GM18951 (cell line): ENCODE measurements around the gene PCDHGC5.

ENCODE experiments used
- POLR2A ChIP-seq: IDR thresholded peaks from 4 replicates; pipeline ENCODE4 v1.6.1; 2011; ENCODE audit warnings: mild to moderate bottlenecking; ENCODE audit not compliant: insufficient read length, insufficient read depth; ENCODE audit errors: extremely low read depth
- in situ Hi-C: fragments of 300-500 bp; cut with MboI; formaldehyde crosslinking; loops from one replicate; pipeline ENCODE4 v1.12.0; 2022; ENCODE audit warnings: low sequenced_read_pairs, mixed read lengths, inconsistent platforms; ENCODE audit not compliant: unreplicated experiment

PCDHGC5 gene

DNA sequence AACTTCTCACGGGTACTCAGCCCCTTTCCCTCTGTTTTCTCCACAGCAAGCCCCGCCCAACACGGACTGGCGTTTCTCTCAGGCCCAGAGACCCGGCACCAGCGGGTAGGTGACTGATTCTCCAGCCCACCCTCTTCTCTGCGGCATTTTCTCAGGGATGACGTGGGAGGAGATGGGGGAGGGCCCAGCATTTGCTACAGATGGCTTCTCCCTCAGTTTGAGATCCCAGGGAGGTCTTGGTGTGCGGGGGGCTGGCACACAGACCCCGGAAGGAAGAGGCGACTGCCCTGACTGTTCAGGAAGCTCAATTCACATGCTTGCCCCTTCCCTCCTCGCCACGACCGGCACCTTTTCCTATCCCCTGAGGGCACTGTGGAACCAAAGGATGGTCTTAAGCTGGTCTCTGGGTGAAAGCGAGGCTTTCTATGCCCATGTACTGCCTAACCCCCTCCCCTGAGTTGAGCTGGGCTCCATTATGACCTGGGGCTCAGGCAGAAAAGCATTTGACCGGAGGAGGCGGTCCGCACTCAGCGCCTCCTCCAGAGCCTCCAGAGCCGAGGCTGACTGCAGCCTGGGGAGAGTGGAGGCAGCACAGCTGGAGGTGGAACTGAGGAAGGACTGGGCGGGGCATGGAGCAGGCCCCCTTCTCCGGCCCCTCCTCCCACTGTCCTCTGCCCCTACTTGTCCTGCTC lies 6.0 kb downstream of the PCDHGC5 start:
- TF ChIP-seq POLR2A: no peak
- in situ Hi-C loops: no loop called here

DNA sequence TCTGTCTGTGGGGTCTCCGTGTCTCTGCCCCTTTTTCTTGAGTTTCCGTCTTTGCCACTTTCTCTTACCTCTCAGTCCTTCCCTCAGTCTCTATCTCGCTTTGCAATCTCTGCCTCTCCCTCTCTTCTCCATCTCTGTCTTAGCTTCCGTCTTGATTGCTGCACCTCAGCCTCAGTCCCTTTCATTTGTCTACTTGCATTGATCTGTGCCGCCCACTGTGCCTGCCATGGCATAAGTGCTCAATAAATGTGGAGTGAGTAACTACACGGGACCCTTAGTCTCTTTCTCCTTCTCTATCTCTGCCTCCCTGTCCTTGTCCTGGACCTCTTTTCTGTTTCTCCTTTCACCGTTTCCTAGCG lies 6.6 kb downstream of the PCDHGC5 start:
- TF ChIP-seq POLR2A: no peak
- in situ Hi-C loops: no loop called here

DNA sequence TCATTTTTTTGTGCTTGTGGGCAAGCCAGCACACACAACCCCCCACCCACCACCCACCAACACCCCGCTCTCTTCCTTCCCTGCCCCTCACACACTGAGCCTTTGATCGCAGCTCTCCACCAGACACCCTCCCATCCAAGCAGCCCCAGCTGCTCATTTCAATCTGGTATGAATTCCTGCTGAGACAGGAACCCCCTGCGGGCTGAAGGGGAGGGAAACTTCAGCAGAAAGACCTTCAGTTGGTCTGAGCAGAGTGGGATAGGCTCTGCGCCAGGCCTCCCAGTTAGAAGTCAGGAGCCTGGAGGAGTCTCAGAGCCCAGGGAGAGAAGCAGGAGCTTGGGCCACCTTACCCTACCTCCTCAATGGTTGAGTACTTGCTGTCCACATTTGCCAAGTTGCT lies 7.2 kb downstream of the PCDHGC5 start:
- TF ChIP-seq POLR2A: no peak
- in situ Hi-C loops: no loop called here

DNA sequence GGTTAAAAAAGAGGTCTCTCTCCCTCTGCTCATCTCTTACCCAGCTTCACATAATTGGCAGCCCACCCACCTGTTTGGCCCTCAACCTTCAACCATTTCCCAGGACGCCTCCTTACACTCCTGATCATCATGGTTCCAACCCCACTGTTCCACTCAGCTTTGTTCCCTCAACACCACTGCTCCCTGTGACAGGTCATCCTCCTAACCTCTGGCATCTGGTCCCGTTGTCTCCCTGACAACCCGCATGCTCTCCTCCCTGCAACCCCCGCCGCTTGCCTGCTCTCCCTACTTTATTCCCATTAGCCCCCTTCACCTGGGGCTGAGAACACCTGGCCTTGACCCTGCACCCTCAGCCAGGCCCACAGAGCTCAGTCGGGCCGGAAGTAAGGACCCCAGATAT lies 12.9 kb downstream of the PCDHGC5 start:
- TF ChIP-seq POLR2A: no peak

DNA sequence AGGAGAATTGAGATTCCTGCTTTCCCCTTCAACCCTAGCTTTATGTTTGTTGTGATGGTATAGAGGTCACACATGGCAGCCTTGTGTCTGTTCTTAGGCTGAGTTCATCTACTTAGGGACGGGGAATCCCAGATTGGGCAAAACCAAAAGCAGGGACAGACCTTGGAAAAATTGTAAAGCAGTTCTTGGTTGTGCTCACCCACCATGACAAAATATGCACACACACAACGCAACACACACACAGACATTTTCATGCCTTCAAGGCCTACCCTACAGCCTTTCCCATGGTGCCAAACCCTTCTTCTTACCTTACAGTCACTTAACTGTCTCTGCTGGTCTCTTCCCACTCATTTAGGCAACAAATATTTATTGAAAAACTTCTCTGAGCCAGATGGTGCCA lies 14.8 kb downstream of the PCDHGC5 start:
- TF ChIP-seq POLR2A: no peak
- in situ Hi-C loops: no loop called here

More for the DNA sequence above, 12.9 kb downstream of the PCDHGC5 start:
- in situ Hi-C loops: no loop called here

DNA sequence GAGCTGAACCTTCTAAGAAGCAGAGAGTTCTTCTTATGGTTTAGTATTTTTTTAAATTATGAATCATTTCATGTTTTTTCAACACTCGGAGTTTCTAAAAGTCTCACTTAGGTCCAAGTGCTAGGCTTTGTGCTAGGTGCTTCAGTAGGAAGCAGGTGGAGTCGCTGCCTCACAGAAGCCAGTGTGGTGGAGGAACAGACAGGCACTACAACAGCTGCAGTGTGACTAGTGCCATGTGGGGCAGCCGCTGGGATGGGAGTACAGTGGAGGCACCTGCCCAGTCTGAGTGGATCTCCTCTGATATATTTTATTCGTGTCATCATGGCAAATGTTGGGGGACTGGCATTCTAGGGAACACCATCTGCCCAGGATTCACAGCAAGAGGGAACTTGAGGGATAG lies 15.3 kb downstream of the PCDHGC5 start:
- no peak for TF ChIP-seq POLR2A
- in situ Hi-C loops: no loop called here

DNA sequence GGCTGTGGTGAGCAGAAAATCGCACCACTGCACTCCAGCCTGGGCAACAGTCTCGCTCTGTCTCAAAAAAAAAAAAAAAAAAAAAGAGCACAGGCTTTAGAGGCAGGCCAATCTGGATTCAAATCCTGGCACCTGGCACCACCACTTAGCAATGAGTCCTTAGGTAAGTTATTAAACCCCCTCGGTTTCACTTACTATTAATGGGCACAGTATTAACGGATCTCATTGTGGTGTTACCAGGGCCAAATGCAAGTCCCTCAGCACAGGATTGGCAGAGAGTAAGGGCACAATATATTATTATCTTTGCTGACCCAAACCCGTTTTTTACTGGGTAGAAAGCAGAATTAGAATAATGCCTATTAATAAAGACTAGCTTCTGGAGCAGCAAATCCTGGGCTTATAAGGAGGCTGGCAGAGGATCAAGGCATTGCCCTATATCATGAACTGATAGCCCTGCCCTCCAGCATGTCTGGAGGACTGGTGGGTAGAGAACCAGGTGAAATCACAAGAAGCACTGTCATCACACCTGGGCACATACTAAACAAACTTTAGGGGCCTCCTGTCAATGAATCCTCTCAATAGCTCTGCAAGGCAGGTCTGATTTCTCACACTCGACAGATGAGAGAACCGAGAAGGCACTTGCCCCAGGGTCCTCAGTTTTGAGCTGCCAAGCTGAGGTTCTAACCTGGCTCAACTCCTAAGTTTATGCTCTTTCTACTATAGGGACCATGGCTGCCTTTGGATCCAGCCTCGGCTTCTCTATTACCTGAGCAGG lies 17.7 kb downstream of the PCDHGC5 start:
- no peak for TF ChIP-seq POLR2A
- in situ Hi-C loops: no loop called here

DNA sequence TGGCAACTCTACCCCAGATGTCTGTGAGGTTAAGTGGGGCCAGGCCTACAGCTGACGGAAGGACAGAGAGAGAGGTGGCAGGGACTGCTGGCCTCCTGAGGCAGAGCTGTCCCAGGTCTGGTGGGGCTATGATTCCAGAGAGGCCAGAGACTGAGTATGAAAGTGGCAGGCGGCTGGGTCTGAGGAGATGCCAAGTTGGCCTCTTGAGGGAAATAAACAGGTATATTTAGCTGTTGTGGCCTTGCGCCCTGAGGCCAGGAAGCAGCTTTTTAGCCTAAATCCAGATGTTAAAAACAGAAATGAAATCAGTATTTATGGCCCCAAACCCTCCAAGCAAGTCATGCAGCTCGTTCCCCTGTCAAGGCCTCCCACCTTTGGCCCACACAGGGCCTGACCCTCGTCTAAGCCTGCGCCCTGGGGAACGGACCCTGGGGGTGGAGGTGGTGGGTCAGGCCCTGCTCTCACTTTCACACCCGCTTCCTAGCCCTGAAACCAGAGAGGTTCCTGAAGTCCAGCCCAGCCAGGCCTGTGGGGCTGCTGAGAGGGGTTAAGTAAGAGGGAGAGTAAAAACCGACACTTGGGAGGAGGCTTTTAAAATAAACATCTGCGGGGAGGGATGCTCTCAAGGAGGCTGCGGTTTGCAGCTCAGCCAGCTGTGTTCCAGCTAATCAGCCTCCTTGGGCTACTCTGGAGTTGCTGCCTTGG lies 18.7 kb downstream of the PCDHGC5 start:
- in situ Hi-C loops: no loop called here
- TF ChIP-seq POLR2A: no peak

DNA sequence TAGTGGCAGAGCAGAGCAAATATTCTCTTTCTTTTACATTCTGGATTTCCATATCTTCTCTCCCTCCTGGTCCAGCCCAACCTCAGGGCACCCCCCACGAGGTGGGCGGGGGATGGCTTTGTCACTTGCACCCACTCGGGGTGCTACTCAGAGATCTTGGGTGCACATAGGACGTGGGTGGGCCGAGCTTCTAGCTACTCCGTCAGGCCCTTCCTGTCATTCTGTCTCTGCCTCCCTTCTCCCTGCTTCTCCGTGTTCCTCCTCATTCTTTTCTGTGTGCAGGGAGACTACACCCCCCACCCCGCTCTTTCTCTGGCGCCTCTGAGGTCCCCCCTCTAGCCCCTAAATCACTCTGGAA lies 19.5 kb downstream of the PCDHGC5 start:
- TF ChIP-seq POLR2A: no peak
- in situ Hi-C loops: no loop called here

DNA sequence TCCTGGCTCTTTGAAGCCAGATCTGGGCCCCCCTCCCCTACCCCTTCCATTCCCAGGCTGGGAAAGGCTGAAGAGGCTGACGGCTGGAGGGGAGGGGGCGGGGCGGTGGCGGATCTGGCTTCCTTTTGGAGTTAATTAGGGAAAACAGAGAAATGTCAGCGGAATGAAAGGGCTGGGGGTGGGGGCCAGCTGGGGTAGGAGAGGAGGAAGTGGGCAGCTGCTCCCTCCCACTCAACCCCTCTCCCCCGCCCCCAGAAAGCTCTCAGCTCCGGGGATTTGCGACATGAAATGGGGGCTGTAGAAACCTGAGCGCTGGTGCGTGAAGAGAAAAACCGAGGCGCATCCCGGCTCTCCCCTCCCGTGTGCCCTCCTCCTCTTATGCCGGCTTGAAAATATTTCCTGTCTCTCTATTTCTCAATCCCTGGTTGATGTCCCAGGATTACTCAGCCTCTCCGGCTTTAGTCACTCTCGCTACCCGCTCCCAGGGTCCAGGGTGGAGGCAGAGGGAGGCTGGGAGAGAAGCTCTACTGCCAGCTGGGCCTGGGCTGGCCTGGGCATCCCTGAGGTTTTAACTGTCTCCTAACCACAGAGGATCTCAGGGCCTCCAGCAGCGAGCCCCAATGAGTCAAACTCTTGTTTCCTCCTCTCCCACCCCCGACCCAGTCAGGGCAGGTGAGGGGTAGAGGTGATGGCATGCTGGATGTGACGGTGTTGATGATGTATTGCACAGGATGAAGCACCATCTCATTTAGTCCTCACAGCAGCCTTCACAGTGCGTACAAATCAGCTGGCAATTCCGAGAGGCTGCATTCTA lies 20.1 kb downstream of the PCDHGC5 start:
- in situ Hi-C loops: no loop called here

DNA sequence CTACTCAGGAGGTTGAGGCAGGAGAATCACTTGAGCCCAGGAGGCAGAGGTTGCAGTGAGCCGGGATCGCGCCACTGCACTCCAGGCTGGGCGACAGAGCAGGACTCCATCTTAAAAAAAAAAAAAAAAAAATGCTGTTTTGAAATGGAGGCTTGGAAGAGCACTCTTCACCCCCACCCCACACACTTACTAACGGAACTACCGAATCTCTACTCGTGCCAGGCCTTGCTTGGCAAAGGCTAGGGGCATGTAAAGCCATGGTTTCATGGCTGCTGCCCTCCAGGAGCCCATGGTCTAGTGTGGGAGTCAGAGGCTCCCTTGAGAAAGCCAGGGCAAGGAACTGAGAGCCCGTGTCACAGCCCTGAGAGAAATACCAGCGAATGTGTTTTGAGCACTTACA lies 21.3 kb downstream of the PCDHGC5 start:
- in situ Hi-C loops: no loop called here
- TF ChIP-seq POLR2A: no peak

More for the DNA sequence above, 20.1 kb downstream of the PCDHGC5 start:
- TF ChIP-seq POLR2A: no peak

DNA sequence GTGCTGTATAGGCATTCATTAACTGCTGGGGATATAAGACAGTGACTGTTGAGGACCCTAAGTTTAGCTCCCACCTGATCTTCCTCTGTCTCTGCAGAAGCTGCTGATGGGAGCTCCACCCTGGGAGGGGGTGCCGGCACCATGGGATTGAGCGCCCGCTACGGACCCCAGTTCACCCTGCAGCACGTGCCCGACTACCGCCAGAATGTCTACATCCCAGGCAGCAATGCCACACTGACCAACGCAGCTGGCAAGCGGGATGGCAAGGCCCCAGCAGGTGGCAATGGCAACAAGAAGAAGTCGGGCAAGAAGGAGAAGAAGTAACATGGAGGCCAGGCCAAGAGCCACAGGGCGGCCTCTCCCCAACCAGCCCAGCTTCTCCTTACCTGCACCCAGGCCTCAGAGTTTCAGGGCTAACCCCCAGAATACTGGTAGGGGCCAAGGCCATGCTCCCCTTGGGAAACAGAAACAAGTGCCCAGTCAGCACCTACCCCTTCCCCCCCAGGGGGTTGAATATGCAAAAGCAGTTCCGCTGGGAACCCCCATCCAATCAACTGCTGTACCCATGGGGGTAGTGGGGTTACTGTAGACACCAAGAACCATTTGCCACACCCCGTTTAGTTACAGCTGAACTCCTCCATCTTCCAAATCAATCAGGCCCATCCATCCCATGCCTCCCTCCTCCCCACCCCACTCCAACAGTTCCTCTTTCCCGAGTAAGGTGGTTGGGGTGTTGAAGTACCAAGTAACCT lies 22.1 kb downstream of the PCDHGC5 start:
- in situ Hi-C loops: no loop called here
- peak; percentile 44 for TF ChIP-seq POLR2A
